SK-N-SH (cell line): ENCODE results near the gene TBKBP1. TPM values are rescaled to one million over a fixed set of nuclear protein-coding genes. Genes with fewer than 3 reads are reported as not detected.
A peak's percentile ranks its signal among the peaks of the same experiment; 100 is the strongest.

Experiments
- CTCF ChIA-PET: fragments of 300-600, 350-600 bp; formaldehyde crosslinking; extraction: SDS; loops from one replicate; lab custom pipeline; 2021; lab: Yijun Ruan, JAX
- POLR2A ChIA-PET: fragments of 350-600 bp; sonication (Branson Sonifier 250); formaldehyde crosslinking; extraction: SDS; loops from one replicate; lab custom pipeline; 2020; ENCODE audit warnings: antibody characterized with exemption, inconsistent platforms; lab: Yijun Ruan, JAX
- DNase-seq: peaks from one replicate; pipeline ENCODE4 v3.0.0; 2012
- H2AFZ ChIP-seq: fragments of 200-600 bp; sonication (generic); 2 replicates; pipeline ENCODE4 v1.8.1; 2016; ENCODE audit warnings: antibody characterized with exemption, mild to moderate bottlenecking, low read depth
- H3F3A ChIP-seq: fragments of 200-600 bp; sonication (generic); replicated peaks from 2 replicates; pipeline ENCODE3; 2016; ENCODE audit warnings: antibody characterized with exemption, mild to moderate bottlenecking; ENCODE audit not compliant: insufficient read depth
- H3K27ac ChIP-seq, 2 experiments: fragments of 200-500 bp in 1 of 2; fragments of 200-600 bp in 1 of 2; sonication (Bioruptor generic) in 1 of 2; sonication (generic), shearing (Covaris generic) in 1 of 2; 2 replicates each; pipeline versions ENCODE4 v1.5.1 to v1.6.1; 2014 to 2016; ENCODE audit warnings: low read depth in 2 of 2, inconsistent platforms in 1 of 2, low read length in 1 of 2, mild to moderate bottlenecking in 1 of 2, mixed read lengths in 1 of 2
- H3K27me3 ChIP-seq: fragments of 200-600 bp; sonication (generic), shearing (Covaris generic); 2 replicates; pipeline ENCODE4 v1.6.1; 2016; ENCODE audit warnings: mixed run types; ENCODE audit not compliant: insufficient read depth
- H3K36me3 ChIP-seq, 2 experiments: fragments of 200-500 bp in 1 of 2; fragments of 200-600 bp in 1 of 2; sonication (Bioruptor generic) in 1 of 2; sonication (generic) in 1 of 2; replicated peaks in 1 of 2; 2 replicates each; pipeline versions ENCODE3 to v1.5.1; 2014 to 2016; ENCODE audit warnings: low read length in 1 of 2, mild to moderate bottlenecking in 1 of 2; ENCODE audit not compliant: insufficient read depth in 2 of 2, control insufficient read depth in 1 of 2
- H3K4me1 ChIP-seq, 2 experiments: fragments of 200-500 bp in 1 of 2; fragments of 200-600 bp in 1 of 2; sonication (Bioruptor generic) in 1 of 2; sonication (generic), shearing (Covaris generic) in 1 of 2; 2 replicates each; pipeline versions ENCODE4 v1.5.1 to v1.6.1; 2014 to 2016; ENCODE audit warnings: low read depth in 1 of 2, low read length in 1 of 2, mixed run types in 1 of 2; ENCODE audit not compliant: insufficient read depth in 2 of 2, control insufficient read depth in 1 of 2
- H3K4me2 ChIP-seq: fragments of 200-600 bp; sonication (generic), shearing (Covaris generic); 2 replicates; pipeline ENCODE4 v1.6.1; 2017; ENCODE audit warnings: mixed run types
- H3K4me3 ChIP-seq, 2 experiments: fragments of 200-500 bp in 1 of 2; fragments of 200-600 bp in 1 of 2; sonication (Bioruptor generic) in 1 of 2; sonication (generic), shearing (Covaris generic) in 1 of 2; 2 replicates each; pipeline versions ENCODE4 v1.5.1 to v1.8.1; 2014 to 2016; ENCODE audit warnings: low read depth in 2 of 2, inconsistent platforms in 1 of 2, low read length in 1 of 2, mild to moderate bottlenecking in 1 of 2, mixed read lengths in 1 of 2, moderate library complexity in 1 of 2
- H3K79me2 ChIP-seq: fragments of 200-600 bp; sonication (generic); 2 replicates; pipeline ENCODE4 v1.8.1; 2017; ENCODE audit warnings: mild to moderate bottlenecking; ENCODE audit not compliant: insufficient read depth
- H3K9ac ChIP-seq: fragments of 200-600 bp; sonication (generic); 2 replicates; pipeline ENCODE4 v1.6.1; 2017; ENCODE audit warnings: mixed run types
- H3K9me2 ChIP-seq: fragments of 200-600 bp; sonication (generic); 2 replicates; pipeline ENCODE4 v1.6.1; 2017; ENCODE audit warnings: mixed run types
- H3K9me3 ChIP-seq: fragments of 200-600 bp; sonication (generic); 2 replicates; pipeline ENCODE4 v1.6.1; 2017; ENCODE audit warnings: mixed run types, mild to moderate bottlenecking, moderate library complexity
- H4K20me1 ChIP-seq: fragments of 200-600 bp; sonication (generic); 2 replicates; pipeline ENCODE4 v1.6.1; 2017; ENCODE audit warnings: mild to moderate bottlenecking, mixed run types; ENCODE audit not compliant: insufficient read depth
- CHD2 ChIP-seq: fragments of 150-350 bp; IDR thresholded peaks from 2 replicates; pipeline ENCODE4 v1.6.1; 2018; ENCODE audit warnings: low read length; ENCODE audit not compliant: partially characterized antibody
- EP300 ChIP-seq, 2 experiments: IDR thresholded peaks; 2 replicates each; pipeline versions ENCODE4 v1.4.0 to v1.6.1; 2012; ENCODE audit warnings: borderline replicate concordance in 1 of 2, low read depth in 1 of 2, low read length in 1 of 2
- EZH2phosphoT487 ChIP-seq: fragments of 200-600 bp; sonication (generic); IDR thresholded peaks from 2 replicates; pipeline ENCODE4 v1.6.1; 2017; ENCODE audit warnings: low read depth, mixed run types, mild to moderate bottlenecking, antibody characterized with exemption, moderate library complexity, borderline replicate concordance
- FOXJ3 ChIP-seq: sonication (generic); formaldehyde crosslinking; IDR thresholded peaks from 2 replicates; pipeline ENCODE4 v1.5.1; 2020; ENCODE audit warnings: mild to moderate bottlenecking, missing genetic modification reagents
- FOXM1 ChIP-seq: IDR thresholded peaks from 2 replicates; pipeline ENCODE4 v1.4.0; 2012; ENCODE audit warnings: low read depth, mild to moderate bottlenecking
- GABPA ChIP-seq: IDR thresholded peaks from 2 replicates; pipeline ENCODE4 v1.4.0; 2012; ENCODE audit warnings: low read depth, mild to moderate bottlenecking
- JUND ChIP-seq: IDR thresholded peaks from 2 replicates; pipeline ENCODE4 v1.4.0; 2012
- NRF1 ChIP-seq: IDR thresholded peaks from 2 replicates; pipeline ENCODE4 v1.6.1; 2012; ENCODE audit warnings: low read depth, mild to moderate bottlenecking, low read length
- RCOR1 ChIP-seq: fragments of 150-350 bp; IDR thresholded peaks from 2 replicates; pipeline ENCODE4 v1.6.1; 2017; ENCODE audit warnings: antibody characterized with exemption, low read length
- SIN3A ChIP-seq: IDR thresholded peaks from 2 replicates; pipeline ENCODE4 v1.6.1; 2012; ENCODE audit warnings: low read depth, mild to moderate bottlenecking, low read length, moderate library complexity, borderline replicate concordance
- SMC3 ChIP-seq: IDR thresholded peaks from 2 replicates; pipeline ENCODE4 v1.6.1; 2012; ENCODE audit warnings: low read depth, low read length, improper control_type of control experiment
- TAF1 ChIP-seq: IDR thresholded peaks from 2 replicates; pipeline ENCODE4 v1.6.1; 2012; ENCODE audit warnings: low read depth, mild to moderate bottlenecking, low read length, moderate library complexity, borderline replicate concordance
- TEAD4 ChIP-seq: IDR thresholded peaks from 2 replicates; pipeline ENCODE4 v1.4.0; 2012; ENCODE audit warnings: mild to moderate bottlenecking, borderline replicate concordance; ENCODE audit not compliant: insufficient read depth
- WGBS: methylation state at CpG from one replicate; pipeline ENCODE4 v1.1.6; 2017; ENCODE audit warnings: low lambda C conversion rate; 5-methylcytosine and 5-hydroxymethylcytosine counted together
- polyA plus RNA-seq, 3 experiments: library from polyadenylated mRNA; depleted of rRNA; stranded (reverse); fragments of >200 nt; gene quantifications; 2 replicates each; pipeline ENCODE4 v1.2.3, GENCODE V29; 2012
- TF ChIP-seq, protein P1 (sequence below): IDR thresholded peaks from 2 replicates; pipeline ENCODE4 v1.6.1; 2012; ENCODE audit warnings: mild to moderate bottlenecking, low read depth, low read length, moderate library complexity
- TF ChIP-seq, protein P2 (sequence below): IDR thresholded peaks from 2 replicates; pipeline ENCODE4; 2012
- TF ChIP-seq, protein P3 (sequence below): fragments of 150-350 bp; IDR thresholded peaks from 2 replicates; pipeline ENCODE4 v1.6.1; 2017; ENCODE audit warnings: antibody characterized with exemption, low read length, low read depth, borderline replicate concordance

Gene TBKBP1
- polyA plus RNA-seq, 1 of the 3 experiments (the other 2 are of a cell fraction) = 14.4 TPM

DNA sequence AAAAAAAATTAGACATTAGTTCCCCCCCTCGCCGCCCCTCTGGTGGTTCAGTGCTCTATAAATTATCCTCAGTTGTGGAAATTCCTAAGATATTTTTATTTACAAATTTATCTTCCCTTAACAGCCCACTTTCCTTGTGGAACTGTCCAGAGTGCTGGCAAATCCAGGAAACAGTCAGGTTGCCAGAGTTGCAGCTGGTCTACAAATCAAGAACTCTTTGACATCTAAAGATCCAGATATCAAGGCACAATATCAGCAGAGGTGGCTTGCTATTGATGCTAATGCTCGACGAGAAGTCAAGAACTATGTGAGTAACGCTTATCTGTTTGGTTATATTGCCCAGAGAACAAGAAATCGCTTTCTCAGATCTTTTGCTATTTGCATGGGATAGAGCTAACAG lies 41.4 kb upstream of the TBKBP1 start:
- ChIA-PET CTCF (interaction anchor here (0.6 to 9.4 kb wide), 4 partner anchors 11 to 125 kb away, joined by 3 to 113 read pairs (median 4); no protein-coding TSS in a partner anchor), POLR2A (no interaction called here)
- H3K36me3 ChIP-seq = peaks cover 57 to 69% of the 10 kb centered on the region in 2 experiments
- H3K9ac ChIP-seq = no peak overlapping the region
- no peaks in the 10 kb centered on the region for H3K9me2 ChIP-seq
- no peak overlapping the region for H3K27ac ChIP-seq
- H3K4me2 ChIP-seq = 0 out of 2 replicates have a peak overlapping the region, but pooled peaks have one; percentile 7
- TF ChIP-seq SIN3A (0 out of 2 replicates have a peak, but pooled peaks have one; percentile 29), EP300 (IDR thresholded peaks at IDR 0.05; ENCODE audit: borderline replicate concordance in 1 of 2, low read depth in 1 of 2, low read length in 1 of 2) (no peak), TEAD4 (no peak), EZH2phosphoT487 (no peak), RCOR1 (no peak), FOXJ3 (CRISPR knock-in tag) (no peak), CHD2 (no peak), FOXM1 (no peak)
- TF ChIP-seq, protein P1, sequence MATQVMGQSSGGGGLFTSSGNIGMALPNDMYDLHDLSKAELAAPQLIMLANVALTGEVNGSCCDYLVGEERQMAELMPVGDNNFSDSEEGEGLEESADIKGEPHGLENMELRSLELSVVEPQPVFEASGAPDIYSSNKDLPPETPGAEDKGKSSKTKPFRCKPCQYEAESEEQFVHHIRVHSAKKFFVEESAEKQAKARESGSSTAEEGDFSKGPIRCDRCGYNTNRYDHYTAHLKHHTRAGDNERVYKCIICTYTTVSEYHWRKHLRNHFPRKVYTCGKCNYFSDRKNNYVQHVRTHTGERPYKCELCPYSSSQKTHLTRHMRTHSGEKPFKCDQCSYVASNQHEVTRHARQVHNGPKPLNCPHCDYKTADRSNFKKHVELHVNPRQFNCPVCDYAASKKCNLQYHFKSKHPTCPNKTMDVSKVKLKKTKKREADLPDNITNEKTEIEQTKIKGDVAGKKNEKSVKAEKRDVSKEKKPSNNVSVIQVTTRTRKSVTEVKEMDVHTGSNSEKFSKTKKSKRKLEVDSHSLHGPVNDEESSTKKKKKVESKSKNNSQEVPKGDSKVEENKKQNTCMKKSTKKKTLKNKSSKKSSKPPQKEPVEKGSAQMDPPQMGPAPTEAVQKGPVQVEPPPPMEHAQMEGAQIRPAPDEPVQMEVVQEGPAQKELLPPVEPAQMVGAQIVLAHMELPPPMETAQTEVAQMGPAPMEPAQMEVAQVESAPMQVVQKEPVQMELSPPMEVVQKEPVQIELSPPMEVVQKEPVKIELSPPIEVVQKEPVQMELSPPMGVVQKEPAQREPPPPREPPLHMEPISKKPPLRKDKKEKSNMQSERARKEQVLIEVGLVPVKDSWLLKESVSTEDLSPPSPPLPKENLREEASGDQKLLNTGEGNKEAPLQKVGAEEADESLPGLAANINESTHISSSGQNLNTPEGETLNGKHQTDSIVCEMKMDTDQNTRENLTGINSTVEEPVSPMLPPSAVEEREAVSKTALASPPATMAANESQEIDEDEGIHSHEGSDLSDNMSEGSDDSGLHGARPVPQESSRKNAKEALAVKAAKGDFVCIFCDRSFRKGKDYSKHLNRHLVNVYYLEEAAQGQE = peak; percentile 96
- no peak for DNase-seq
- no peaks in the 10 kb centered on the region for H3K9me3 ChIP-seq
- H3K4me1 ChIP-seq = peaks cover 8 to 22% of the 10 kb centered on the region in 2 experiments
- peaks cover 18% of the 10 kb centered on the region for H3F3A ChIP-seq
- peaks cover 83% of the 10 kb centered on the region for H3K79me2 ChIP-seq
- H4K20me1 ChIP-seq = peaks cover 63% of the 10 kb centered on the region
- no peaks in the 10 kb centered on the region for H3K27me3 ChIP-seq
- H2AFZ ChIP-seq = no peak overlapping the region
- no peak overlapping the region for H3K4me3 ChIP-seq
- WGBS = 92% methylated on average over 6 of the region's 6 CpGs

DNA sequence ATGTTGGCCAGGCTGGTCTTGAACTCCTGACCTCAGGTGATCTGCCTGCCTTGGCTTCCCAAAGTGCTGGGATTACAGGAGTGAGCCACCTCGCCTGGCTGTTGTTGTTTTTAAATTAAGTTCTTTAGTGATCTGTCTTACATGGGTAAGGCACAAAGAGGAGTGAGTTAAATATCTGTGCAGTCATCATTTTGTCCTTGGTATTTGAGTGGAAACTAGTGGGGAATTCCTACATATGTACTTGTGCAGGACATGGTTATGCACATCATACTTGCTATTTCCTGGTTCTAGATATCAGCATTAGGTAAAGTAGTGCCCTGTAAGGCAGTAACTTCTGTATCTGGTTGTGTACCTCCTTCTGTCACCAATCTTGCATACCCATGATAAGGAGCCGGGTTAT lies 40.5 kb upstream of the TBKBP1 start:
- Histone ChIP-seq H3K79me2 (peaks cover 83% of the 10 kb centered on the region), H3K36me3 (peaks cover 66 to 77% of the 10 kb centered on the region in 2 experiments), H3K4me3 (no peak overlapping the region), H3K27me3 (no peaks in the 10 kb centered on the region), H3K9me3 (no peaks in the 10 kb centered on the region), H3F3A (peaks cover 24% of the 10 kb centered on the region), H2AFZ (no peak overlapping the region), H3K9me2 (no peaks in the 10 kb centered on the region), H4K20me1 (peaks cover 72% of the 10 kb centered on the region), H3K27ac (no peak overlapping the region), H3K4me1 (peaks cover 8 to 22% of the 10 kb centered on the region in 2 experiments), H3K4me2 (0 out of 2 replicates have a peak overlapping the region, but pooled peaks have one; percentile 1), H3K9ac (no peak overlapping the region)
- TF ChIP-seq TAF1 (no peak), SMC3 (no peak), GABPA (no peak), CHD2 (no peak), JUND (no peak), NRF1 (no peak)
- TF ChIP-seq, protein P2, sequence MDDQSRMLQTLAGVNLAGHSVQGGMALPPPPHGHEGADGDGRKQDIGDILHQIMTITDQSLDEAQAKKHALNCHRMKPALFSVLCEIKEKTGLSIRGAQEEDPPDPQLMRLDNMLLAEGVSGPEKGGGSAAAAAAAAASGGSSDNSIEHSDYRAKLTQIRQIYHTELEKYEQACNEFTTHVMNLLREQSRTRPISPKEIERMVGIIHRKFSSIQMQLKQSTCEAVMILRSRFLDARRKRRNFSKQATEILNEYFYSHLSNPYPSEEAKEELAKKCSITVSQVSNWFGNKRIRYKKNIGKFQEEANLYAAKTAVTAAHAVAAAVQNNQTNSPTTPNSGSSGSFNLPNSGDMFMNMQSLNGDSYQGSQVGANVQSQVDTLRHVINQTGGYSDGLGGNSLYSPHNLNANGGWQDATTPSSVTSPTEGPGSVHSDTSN = no peak
- TF ChIP-seq, protein P3, sequence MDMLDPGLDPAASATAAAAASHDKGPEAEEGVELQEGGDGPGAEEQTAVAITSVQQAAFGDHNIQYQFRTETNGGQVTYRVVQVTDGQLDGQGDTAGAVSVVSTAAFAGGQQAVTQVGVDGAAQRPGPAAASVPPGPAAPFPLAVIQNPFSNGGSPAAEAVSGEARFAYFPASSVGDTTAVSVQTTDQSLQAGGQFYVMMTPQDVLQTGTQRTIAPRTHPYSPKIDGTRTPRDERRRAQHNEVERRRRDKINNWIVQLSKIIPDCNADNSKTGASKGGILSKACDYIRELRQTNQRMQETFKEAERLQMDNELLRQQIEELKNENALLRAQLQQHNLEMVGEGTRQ = no peak
- WGBS = 71% methylated on average over 2 of the region's 2 CpGs
- POLR2A ChIA-PET = interaction anchor here (2.4 kb wide), 1 partner anchor 10 kb away, joined by 10 read pairs; no protein-coding TSS in a partner anchor
- CTCF ChIA-PET = interaction anchor here (0.9 to 9.4 kb wide), 6 partner anchors 10 to 237 kb away, joined by 3 to 113 read pairs (median 5); no protein-coding TSS in a partner anchor
- no peak for DNase-seq
